GM23338 (cell line): Measurements from ENCODE around the gene NTMT1. TPM values are rescaled to one million over a fixed set of nuclear protein-coding genes. Genes with fewer than 3 reads are reported as not detected.

Experiments used
- ATAC-seq: fragments of 200-7000 bp; cut with Tn5 transposase; 3 replicates; pipeline ENCODE4 v1.9.1; 2020
- DNase-seq: peaks from one replicate; pipeline ENCODE4 v3.0.0-alpha.2; 2015; ENCODE audit warnings: low spot score
- H2AFZ ChIP-seq: fragments of 200-600 bp; sonication (generic); 2 replicates; pipeline ENCODE4 v1.8.0; 2016; ENCODE audit warnings: antibody characterized with exemption, mild to moderate bottlenecking, moderate library complexity
- H3F3A ChIP-seq: fragments of 200-600 bp; sonication (generic); replicated peaks from 2 replicates; pipeline ENCODE4 v1.8.0; 2017; ENCODE audit warnings: antibody characterized with exemption, mixed run types, low read depth
- H3K27ac ChIP-seq: fragments of 200-600 bp; sonication (generic); 2 replicates; pipeline ENCODE4 v1.6.1; 2016; ENCODE audit warnings: low read depth
- H3K27me3 ChIP-seq: fragments of 200-600 bp; sonication (generic); 2 replicates; pipeline ENCODE4 v1.8.0; 2016; ENCODE audit warnings: mild to moderate bottlenecking, mixed run types, moderate library complexity; ENCODE audit not compliant: insufficient read depth
- H3K36me3 ChIP-seq: fragments of 200-600 bp; sonication (generic); 2 replicates; pipeline ENCODE4 v1.8.0; 2016; ENCODE audit warnings: mild to moderate bottlenecking; ENCODE audit not compliant: insufficient read depth
- H3K4me1 ChIP-seq: fragments of 200-600 bp; sonication (generic); 2 replicates; pipeline ENCODE4 v1.8.0; 2016; ENCODE audit warnings: mild to moderate bottlenecking, moderate library complexity; ENCODE audit not compliant: insufficient read depth
- H3K4me2 ChIP-seq: fragments of 200-600 bp; sonication (generic); 2 replicates; pipeline ENCODE4 v1.7.1; 2017; ENCODE audit warnings: mixed run types
- H3K4me3 ChIP-seq: fragments of 200-600 bp; sonication (generic); 2 replicates; pipeline ENCODE4 v1.6.1; 2016; ENCODE audit warnings: mixed run types
- H3K79me2 ChIP-seq: fragments of 200-600 bp; sonication (generic); replicated peaks from 2 replicates; pipeline ENCODE4 v1.8.0; 2017; ENCODE audit warnings: mild to moderate bottlenecking; ENCODE audit not compliant: insufficient read depth
- H3K9me2 ChIP-seq: fragments of 200-600 bp; sonication (generic); 2 replicates; pipeline ENCODE4 v1.8.0; 2017; ENCODE audit not compliant: insufficient read depth
- H4K20me1 ChIP-seq: fragments of 200-600 bp; sonication (generic); replicated peaks from 2 replicates; pipeline ENCODE4 v1.8.0; 2017; ENCODE audit warnings: mild to moderate bottlenecking; ENCODE audit not compliant: insufficient read depth
- H3K27ac Mint-ChIP-seq: 2 replicates; pipeline ENCODE4 v1.8.0; 2020; ENCODE audit warnings: inconsistent platforms, mild to moderate bottlenecking, moderate library complexity, mixed read lengths
- H3K27me3 Mint-ChIP-seq: 3 replicates; pipeline ENCODE4 v1.8.0; 2022; ENCODE audit warnings: low read depth, mild to moderate bottlenecking, moderate library complexity, mixed read lengths, inconsistent platforms; ENCODE audit not compliant: insufficient read depth, poor library complexity
- H3K36me3 Mint-ChIP-seq: 3 replicates; pipeline ENCODE4 v1.8.0; 2021; ENCODE audit warnings: low read depth, mild to moderate bottlenecking, inconsistent platforms, moderate library complexity, mixed read lengths
- H3K4me1 Mint-ChIP-seq: 3 replicates; pipeline ENCODE4 v1.8.0; 2020; ENCODE audit warnings: mild to moderate bottlenecking, inconsistent platforms, mixed read lengths
- H3K4me3 Mint-ChIP-seq: 3 replicates; pipeline ENCODE4 v1.8.0; 2021; ENCODE audit warnings: moderate library complexity, mild to moderate bottlenecking, inconsistent platforms, mixed read lengths
- H3K9me3 Mint-ChIP-seq: 3 replicates; pipeline ENCODE4 v1.8.0; 2020; ENCODE audit warnings: moderate library complexity, mild to moderate bottlenecking, inconsistent platforms, mixed read lengths
- CREB1 ChIP-seq: fragments of 250-450 bp; sonication (Bioruptor Pico); IDR thresholded peaks from 2 replicates; pipeline ENCODE4 v1.5.0; 2020; ENCODE audit warnings: low read depth, mild to moderate bottlenecking, moderate library complexity
- EZH2 ChIP-seq: fragments of 200-600 bp; sonication (generic); IDR thresholded peaks from one replicate; pipeline ENCODE4 v1.8.0; 2017; ENCODE audit warnings: antibody characterized with exemption, mild to moderate bottlenecking, low read depth; ENCODE audit not compliant: unreplicated experiment
- EZH2phosphoT487 ChIP-seq: fragments of 200-600 bp; sonication (generic); IDR thresholded peaks from one replicate; pipeline ENCODE4 v1.8.1; 2018; ENCODE audit warnings: antibody characterized with exemption; ENCODE audit not compliant: unreplicated experiment
- JUNB ChIP-seq: IDR thresholded peaks from one replicate; pipeline ENCODE4 v1.6.1; 2016; ENCODE audit warnings: antibody characterized with exemption; ENCODE audit not compliant: unreplicated experiment
- NANOG ChIP-seq: IDR thresholded peaks from 2 replicates; pipeline ENCODE4 v1.6.1; 2016; ENCODE audit warnings: antibody characterized with exemption, borderline replicate concordance
- POLR2AphosphoS5 ChIP-seq: IDR thresholded peaks from 2 replicates; pipeline ENCODE4 v1.6.1; 2016; ENCODE audit warnings: antibody characterized with exemption, low read depth
- STAT1 ChIP-seq: IDR thresholded peaks from one replicate; pipeline ENCODE4 v1.6.1; 2016; ENCODE audit warnings: antibody characterized with exemption; ENCODE audit not compliant: unreplicated experiment
- ZNF114 ChIP-seq: fragments of 250-450 bp; sonication (Bioruptor Pico); IDR thresholded peaks from 2 replicates; pipeline ENCODE4 v1.5.0; 2020; ENCODE audit warnings: mild to moderate bottlenecking, moderate library complexity
- ZNF331 ChIP-seq: fragments of 250-450 bp; sonication (Bioruptor Pico); IDR thresholded peaks from 2 replicates; pipeline ENCODE4 v1.5.0; 2020; ENCODE audit warnings: low read depth, mild to moderate bottlenecking, moderate library complexity
- polyA plus RNA-seq: library from polyadenylated mRNA; unstranded; fragments of >200 nt; fragmentation: Nextera tagmentation; extraction: Ambion mirVana; gene quantifications from 2 replicates; pipeline ENCODE4 v1.2.1, GENCODE V29; 2016
- total RNA-seq: library from RNA; depleted of rRNA; stranded (reverse); fragments of >200 nt; shearing (Covaris generic); gene quantifications from 2 replicates; pipeline ENCODE4 v1.2.3, GENCODE V29; 2014
- TF ChIP-seq, protein P1 (sequence below): IDR thresholded peaks from one replicate; pipeline ENCODE4 v1.6.1; 2018; ENCODE audit warnings: antibody characterized with exemption; ENCODE audit not compliant: unreplicated experiment
- TF ChIP-seq, protein P2 (sequence below), 2 experiments: fragments of 200-600 bp in 1 of 2; sonication (generic) in 1 of 2; conservative IDR thresholded peaks; 2 replicates each; pipeline versions ENCODE4 v1.5.1 to v1.6.1; 2016 to 2017; ENCODE audit warnings: antibody characterized with exemption in 2 of 2, low read depth in 2 of 2, mild to moderate bottlenecking in 2 of 2, moderate library complexity in 1 of 2
- TF ChIP-seq, protein P3 (sequence below): fragments of 250-450 bp; sonication (Bioruptor Pico); IDR thresholded peaks from 2 replicates; pipeline ENCODE4 v1.5.0; 2020; ENCODE audit warnings: mild to moderate bottlenecking, moderate library complexity
- TF ChIP-seq, protein P4 (sequence below): IDR thresholded peaks from 2 replicates; pipeline ENCODE4 v1.6.1; 2016; ENCODE audit warnings: antibody characterized with exemption

NTMT1 gene
- total and polyA plus RNA-seq, 2 experiments from 2014 or later, result 59.4 to 108 TPM

DNA sequence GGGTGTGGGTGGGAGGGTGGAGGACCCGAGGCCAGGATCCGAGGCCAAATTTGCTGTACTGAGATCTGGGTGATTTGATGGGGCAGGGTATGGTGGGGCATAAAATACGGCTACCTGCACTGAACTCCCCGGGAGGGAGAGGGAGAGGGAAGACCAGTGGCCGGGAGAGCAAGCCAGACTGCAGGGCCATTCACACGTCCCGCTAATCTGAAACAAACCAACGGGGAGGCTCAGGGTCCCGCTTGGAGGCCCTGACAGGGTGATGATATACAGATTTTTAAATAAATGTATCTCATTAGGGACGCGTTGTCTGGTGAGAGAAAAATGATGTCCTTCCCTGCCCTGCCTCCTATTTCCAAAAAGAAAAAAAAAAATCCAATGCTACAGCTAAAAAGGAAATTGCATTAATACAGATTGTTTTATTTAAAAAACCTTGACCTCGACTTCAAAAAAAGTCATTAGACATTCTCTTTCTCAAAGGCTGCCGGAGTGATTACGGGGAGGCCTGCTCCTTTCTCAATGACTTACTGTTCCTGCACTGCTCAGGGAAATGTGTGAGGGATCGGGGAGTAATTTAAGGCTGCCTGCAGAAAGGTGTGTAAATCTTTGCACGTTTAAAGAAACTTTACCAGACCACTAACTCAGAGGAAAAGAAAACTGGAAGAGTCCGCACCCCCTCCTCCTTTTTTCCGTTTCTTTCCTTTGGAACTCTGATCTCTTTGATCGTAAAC, 28.0 kb downstream of the NTMT1 start:
- Histone ChIP-seq H3K36me3 (no peaks in the 10 kb centered on the region), H3K4me2 (no peak overlapping the region), H3F3A (no peaks in the 10 kb centered on the region), H3K27me3 (no peaks in the 10 kb centered on the region), H3K9me2 (no peaks in the 10 kb centered on the region), H3K79me2 (no peaks in the 10 kb centered on the region), H3K4me1 (no peaks in the 10 kb centered on the region; the same call in 1 of the 2 replicates), H4K20me1 (no peaks in the 10 kb centered on the region), H2AFZ (0 out of 2 replicates have a peak overlapping the region, but pooled peaks have one; percentile 43), H3K27ac (no peak overlapping the region), H3K4me3 (no peak overlapping the region)
- no peak for DNase-seq
- Mint-ChIP-seq H3K27me3 (peaks cover 8% of the 10 kb centered on the region), H3K36me3 (no peaks in the 10 kb centered on the region), H3K4me3 (no peak overlapping the region), H3K9me3 (no peaks in the 10 kb centered on the region), H3K4me1 (no peaks in the 10 kb centered on the region), H3K27ac (no peak overlapping the region)
- ATAC-seq, result peak; percentile 41; the same call in 2 of the 3 replicates
- no peak for TF ChIP-seq CREB1 (CRISPR knock-in tag)
- no peak for TF ChIP-seq EZH2phosphoT487
- TF ChIP-seq EZH2, result no peak
- TF ChIP-seq, protein P1, sequence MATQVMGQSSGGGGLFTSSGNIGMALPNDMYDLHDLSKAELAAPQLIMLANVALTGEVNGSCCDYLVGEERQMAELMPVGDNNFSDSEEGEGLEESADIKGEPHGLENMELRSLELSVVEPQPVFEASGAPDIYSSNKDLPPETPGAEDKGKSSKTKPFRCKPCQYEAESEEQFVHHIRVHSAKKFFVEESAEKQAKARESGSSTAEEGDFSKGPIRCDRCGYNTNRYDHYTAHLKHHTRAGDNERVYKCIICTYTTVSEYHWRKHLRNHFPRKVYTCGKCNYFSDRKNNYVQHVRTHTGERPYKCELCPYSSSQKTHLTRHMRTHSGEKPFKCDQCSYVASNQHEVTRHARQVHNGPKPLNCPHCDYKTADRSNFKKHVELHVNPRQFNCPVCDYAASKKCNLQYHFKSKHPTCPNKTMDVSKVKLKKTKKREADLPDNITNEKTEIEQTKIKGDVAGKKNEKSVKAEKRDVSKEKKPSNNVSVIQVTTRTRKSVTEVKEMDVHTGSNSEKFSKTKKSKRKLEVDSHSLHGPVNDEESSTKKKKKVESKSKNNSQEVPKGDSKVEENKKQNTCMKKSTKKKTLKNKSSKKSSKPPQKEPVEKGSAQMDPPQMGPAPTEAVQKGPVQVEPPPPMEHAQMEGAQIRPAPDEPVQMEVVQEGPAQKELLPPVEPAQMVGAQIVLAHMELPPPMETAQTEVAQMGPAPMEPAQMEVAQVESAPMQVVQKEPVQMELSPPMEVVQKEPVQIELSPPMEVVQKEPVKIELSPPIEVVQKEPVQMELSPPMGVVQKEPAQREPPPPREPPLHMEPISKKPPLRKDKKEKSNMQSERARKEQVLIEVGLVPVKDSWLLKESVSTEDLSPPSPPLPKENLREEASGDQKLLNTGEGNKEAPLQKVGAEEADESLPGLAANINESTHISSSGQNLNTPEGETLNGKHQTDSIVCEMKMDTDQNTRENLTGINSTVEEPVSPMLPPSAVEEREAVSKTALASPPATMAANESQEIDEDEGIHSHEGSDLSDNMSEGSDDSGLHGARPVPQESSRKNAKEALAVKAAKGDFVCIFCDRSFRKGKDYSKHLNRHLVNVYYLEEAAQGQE, result no peak
- TF ChIP-seq, protein P2, sequence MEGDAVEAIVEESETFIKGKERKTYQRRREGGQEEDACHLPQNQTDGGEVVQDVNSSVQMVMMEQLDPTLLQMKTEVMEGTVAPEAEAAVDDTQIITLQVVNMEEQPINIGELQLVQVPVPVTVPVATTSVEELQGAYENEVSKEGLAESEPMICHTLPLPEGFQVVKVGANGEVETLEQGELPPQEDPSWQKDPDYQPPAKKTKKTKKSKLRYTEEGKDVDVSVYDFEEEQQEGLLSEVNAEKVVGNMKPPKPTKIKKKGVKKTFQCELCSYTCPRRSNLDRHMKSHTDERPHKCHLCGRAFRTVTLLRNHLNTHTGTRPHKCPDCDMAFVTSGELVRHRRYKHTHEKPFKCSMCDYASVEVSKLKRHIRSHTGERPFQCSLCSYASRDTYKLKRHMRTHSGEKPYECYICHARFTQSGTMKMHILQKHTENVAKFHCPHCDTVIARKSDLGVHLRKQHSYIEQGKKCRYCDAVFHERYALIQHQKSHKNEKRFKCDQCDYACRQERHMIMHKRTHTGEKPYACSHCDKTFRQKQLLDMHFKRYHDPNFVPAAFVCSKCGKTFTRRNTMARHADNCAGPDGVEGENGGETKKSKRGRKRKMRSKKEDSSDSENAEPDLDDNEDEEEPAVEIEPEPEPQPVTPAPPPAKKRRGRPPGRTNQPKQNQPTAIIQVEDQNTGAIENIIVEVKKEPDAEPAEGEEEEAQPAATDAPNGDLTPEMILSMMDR (conservative IDR thresholded peaks at IDR 0.05; ENCODE audit: low read depth in 2 of 2), result no peak
- TF ChIP-seq, protein P3, sequence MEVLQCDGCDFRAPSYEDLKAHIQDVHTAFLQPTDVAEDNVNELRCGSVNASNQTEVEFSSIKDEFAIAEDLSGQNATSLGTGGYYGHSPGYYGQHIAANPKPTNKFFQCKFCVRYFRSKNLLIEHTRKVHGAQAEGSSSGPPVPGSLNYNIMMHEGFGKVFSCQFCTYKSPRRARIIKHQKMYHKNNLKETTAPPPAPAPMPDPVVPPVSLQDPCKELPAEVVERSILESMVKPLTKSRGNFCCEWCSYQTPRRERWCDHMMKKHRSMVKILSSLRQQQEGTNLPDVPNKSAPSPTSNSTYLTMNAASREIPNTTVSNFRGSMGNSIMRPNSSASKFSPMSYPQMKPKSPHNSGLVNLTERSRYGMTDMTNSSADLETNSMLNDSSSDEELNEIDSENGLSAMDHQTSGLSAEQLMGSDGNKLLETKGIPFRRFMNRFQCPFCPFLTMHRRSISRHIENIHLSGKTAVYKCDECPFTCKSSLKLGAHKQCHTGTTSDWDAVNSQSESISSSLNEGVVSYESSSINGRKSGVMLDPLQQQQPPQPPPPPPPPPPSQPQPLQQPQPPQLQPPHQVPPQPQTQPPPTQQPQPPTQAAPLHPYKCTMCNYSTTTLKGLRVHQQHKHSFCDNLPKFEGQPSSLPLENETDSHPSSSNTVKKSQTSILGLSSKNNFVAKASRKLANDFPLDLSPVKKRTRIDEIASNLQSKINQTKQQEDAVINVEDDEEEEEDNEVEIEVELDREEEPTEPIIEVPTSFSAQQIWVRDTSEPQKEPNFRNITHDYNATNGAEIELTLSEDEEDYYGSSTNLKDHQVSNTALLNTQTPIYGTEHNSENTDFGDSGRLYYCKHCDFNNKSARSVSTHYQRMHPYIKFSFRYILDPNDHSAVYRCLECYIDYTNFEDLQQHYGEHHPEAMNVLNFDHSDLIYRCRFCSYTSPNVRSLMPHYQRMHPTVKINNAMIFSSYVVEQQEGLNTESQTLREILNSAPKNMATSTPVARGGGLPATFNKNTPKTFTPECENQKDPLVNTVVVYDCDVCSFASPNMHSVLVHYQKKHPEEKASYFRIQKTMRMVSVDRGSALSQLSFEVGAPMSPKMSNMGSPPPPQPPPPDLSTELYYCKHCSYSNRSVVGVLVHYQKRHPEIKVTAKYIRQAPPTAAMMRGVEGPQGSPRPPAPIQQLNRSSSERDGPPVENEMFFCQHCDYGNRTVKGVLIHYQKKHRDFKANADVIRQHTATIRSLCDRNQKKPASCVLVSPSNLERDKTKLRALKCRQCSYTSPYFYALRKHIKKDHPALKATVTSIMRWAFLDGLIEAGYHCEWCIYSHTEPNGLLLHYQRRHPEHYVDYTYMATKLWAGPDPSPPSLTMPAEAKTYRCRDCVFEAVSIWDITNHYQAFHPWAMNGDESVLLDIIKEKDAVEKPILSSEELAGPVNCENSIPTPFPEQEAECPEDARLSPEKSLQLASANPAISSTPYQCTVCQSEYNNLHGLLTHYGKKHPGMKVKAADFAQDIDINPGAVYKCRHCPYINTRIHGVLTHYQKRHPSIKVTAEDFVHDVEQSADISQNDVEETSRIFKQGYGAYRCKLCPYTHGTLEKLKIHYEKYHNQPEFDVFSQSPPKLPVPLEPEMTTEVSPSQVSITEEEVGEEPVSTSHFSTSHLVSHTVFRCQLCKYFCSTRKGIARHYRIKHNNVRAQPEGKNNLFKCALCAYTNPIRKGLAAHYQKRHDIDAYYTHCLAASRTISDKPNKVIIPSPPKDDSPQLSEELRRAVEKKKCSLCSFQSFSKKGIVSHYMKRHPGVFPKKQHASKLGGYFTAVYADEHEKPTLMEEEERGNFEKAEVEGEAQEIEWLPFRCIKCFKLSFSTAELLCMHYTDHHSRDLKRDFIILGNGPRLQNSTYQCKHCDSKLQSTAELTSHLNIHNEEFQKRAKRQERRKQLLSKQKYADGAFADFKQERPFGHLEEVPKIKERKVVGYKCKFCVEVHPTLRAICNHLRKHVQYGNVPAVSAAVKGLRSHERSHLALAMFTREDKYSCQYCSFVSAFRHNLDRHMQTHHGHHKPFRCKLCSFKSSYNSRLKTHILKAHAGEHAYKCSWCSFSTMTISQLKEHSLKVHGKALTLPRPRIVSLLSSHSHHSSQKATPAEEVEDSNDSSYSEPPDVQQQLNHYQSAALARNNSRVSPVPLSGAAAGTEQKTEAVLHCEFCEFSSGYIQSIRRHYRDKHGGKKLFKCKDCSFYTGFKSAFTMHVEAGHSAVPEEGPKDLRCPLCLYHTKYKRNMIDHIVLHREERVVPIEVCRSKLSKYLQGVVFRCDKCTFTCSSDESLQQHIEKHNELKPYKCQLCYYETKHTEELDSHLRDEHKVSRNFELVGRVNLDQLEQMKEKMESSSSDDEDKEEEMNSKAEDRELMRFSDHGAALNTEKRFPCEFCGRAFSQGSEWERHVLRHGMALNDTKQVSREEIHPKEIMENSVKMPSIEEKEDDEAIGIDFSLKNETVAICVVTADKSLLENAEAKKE (CRISPR knock-in tag), result no peak
- TF ChIP-seq ZNF331 (CRISPR knock-in tag), result no peak
- no peak for TF ChIP-seq JUNB
- no peak for TF ChIP-seq STAT1
- TF ChIP-seq, protein P4, sequence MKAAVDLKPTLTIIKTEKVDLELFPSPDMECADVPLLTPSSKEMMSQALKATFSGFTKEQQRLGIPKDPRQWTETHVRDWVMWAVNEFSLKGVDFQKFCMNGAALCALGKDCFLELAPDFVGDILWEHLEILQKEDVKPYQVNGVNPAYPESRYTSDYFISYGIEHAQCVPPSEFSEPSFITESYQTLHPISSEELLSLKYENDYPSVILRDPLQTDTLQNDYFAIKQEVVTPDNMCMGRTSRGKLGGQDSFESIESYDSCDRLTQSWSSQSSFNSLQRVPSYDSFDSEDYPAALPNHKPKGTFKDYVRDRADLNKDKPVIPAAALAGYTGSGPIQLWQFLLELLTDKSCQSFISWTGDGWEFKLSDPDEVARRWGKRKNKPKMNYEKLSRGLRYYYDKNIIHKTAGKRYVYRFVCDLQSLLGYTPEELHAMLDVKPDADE, result no peak
- TF ChIP-seq NANOG, result no peak
- no peak for TF ChIP-seq ZNF114 (CRISPR knock-in tag)
- no peak for TF ChIP-seq POLR2AphosphoS5
